Kidney (tissue), 14 donors: ENCODE measurements around the gene TECTA. TPM values are rescaled to one million over a fixed set of nuclear protein-coding genes. Genes with fewer than 3 reads are reported as not detected.

ENCODE experiments used
- DNase-seq, 5 donors: peaks; one replicate each; pipeline ENCODE4 v3.0.0-alpha.2; 2013 to 2020
- FAIRE-seq: peaks from 2 replicates; lab custom pipeline; 2012; peaks lifted over from hg19 to GRCh38; lab: Jason Lieb, UNC
- H3K27ac ChIP-seq, 2 donors: one replicate each; pipeline ENCODE4 v1.7.0; 2013; ENCODE audit warnings: low read depth in 2 of 2, low read length in 2 of 2, inconsistent platforms in 1 of 2
- H3K27me3 ChIP-seq: one replicate; pipeline ENCODE4 v1.7.1; 2013; ENCODE audit warnings: low read length, inconsistent platforms; ENCODE audit not compliant: control insufficient read depth, insufficient read depth
- H3K36me3 ChIP-seq, 3 donors: one replicate each; pipeline versions ENCODE4 v1.7.0 to v1.7.1; 2013; ENCODE audit warnings: low read length in 3 of 3, control low read depth in 1 of 3, inconsistent platforms in 1 of 3; ENCODE audit not compliant: insufficient read depth in 3 of 3, control insufficient read depth in 2 of 3
- H3K4me1 ChIP-seq, 3 donors: one replicate each; pipeline versions ENCODE4 v1.7.0 to v1.7.1; 2013; ENCODE audit warnings: low read length in 3 of 3, inconsistent platforms in 1 of 3, low read depth in 1 of 3; ENCODE audit not compliant: control insufficient read depth in 2 of 3, insufficient read depth in 2 of 3
- H3K4me3 ChIP-seq, 3 donors: one replicate each; pipeline versions ENCODE4 v1.7.0 to v1.8.1; 2013; ENCODE audit warnings: low read length in 3 of 3, control low read depth in 1 of 3, inconsistent platforms in 1 of 3
- H3K9ac ChIP-seq, 3 donors: one replicate each; pipeline versions ENCODE4 v1.7.0 to v1.7.1; 2013; ENCODE audit warnings: low read length in 3 of 3, control low read depth in 1 of 3, inconsistent platforms in 1 of 3
- H3K9me3 ChIP-seq, 3 donors: one replicate each; pipeline versions ENCODE4 v1.7.0 to v1.7.1; 2013; ENCODE audit warnings: low read length in 3 of 3, control low read depth in 1 of 3, inconsistent platforms in 1 of 3; ENCODE audit not compliant: control insufficient read depth in 2 of 3, insufficient read depth in 1 of 3
- intact Hi-C: fragments of 100-400 bp; cut with DNase I; formaldehyde crosslinking; loops from one replicate; pipeline ENCODE4 v1.11.1; 2022
- polyA plus RNA-seq: library from polyadenylated mRNA; stranded (reverse); fragments of 350-450 nt; fragmentation: Illumina TruSeq; extraction: RNeasy Lipid Tissue Mini Kit (QIAGEN cat#74804); gene quantifications from one replicate; pipeline ENCODE4 v1.2.3, GENCODE V29; 2014; ENCODE audit warnings: low read depth, low replicate concordance; ENCODE audit not compliant: insufficient read depth
- total RNA-seq: library from RNA; stranded (reverse); fragmentation: NEBNext Ultra II Directional; extraction: Animal tissue kit (Norgen Biotek cat#: 25700); gene quantifications from one replicate; pipeline ENCODE4 v1.2.1, GENCODE V29; 2021
- TF ChIP-seq, protein P1 (sequence below): IDR thresholded peaks from 3 replicates; pipeline ENCODE4 v1.5.1; 2012; ENCODE audit warnings: mild to moderate bottlenecking, moderate library complexity, borderline replicate concordance; ENCODE audit not compliant: insufficient read depth; ENCODE audit errors: extremely low read depth
- donor health status: control.
- donor health status: control.
- donor health status: control.
- donor health status: control.
- donor health status: control.
- donor health status: DM: yes; HTN: yes; CAD: no.
- donor health status: Normal renal cell carcinoma (clear cell type).

TECTA gene
- total and polyA plus RNA-seq, 2 donors from 2014 or later: 0.54 to 1.2 TPM

DNA sequence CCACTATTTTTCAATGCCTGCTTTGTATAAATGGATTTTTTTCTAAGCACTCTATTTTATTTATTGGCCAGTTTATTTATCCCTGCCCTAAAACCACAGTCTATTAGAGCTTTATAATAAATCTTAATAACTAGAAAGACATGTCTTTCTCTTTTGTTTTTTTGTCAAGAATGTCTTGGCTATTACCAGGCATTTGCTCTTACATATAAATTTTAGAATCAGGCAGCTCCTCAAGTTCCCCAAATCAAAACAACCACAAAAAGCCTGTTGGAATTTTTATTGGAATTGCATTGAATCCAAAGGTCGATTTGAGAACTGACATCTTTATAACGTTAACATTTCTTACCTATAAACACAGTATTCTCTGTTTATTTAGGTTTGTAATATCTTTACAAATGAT is 105.8 kb downstream of the TECTA start:
- FAIRE-seq: no peak

GRCh38 chr11:121207485-121208115 is 106.6 kb downstream of the TECTA start:
- no peaks in the 10 kb centered on the region for H3K4me1 ChIP-seq
- no peaks in the 10 kb centered on the region for H3K36me3 ChIP-seq
- H3K27ac ChIP-seq: no peak overlapping the region
- H3K9me3 ChIP-seq: no peaks in the 10 kb centered on the region
- DNase-seq (no peak), FAIRE-seq (peak; percentile 41)
- TF ChIP-seq, protein P1, sequence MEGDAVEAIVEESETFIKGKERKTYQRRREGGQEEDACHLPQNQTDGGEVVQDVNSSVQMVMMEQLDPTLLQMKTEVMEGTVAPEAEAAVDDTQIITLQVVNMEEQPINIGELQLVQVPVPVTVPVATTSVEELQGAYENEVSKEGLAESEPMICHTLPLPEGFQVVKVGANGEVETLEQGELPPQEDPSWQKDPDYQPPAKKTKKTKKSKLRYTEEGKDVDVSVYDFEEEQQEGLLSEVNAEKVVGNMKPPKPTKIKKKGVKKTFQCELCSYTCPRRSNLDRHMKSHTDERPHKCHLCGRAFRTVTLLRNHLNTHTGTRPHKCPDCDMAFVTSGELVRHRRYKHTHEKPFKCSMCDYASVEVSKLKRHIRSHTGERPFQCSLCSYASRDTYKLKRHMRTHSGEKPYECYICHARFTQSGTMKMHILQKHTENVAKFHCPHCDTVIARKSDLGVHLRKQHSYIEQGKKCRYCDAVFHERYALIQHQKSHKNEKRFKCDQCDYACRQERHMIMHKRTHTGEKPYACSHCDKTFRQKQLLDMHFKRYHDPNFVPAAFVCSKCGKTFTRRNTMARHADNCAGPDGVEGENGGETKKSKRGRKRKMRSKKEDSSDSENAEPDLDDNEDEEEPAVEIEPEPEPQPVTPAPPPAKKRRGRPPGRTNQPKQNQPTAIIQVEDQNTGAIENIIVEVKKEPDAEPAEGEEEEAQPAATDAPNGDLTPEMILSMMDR: no peak
- intact Hi-C loops: no loop called here
- no peak overlapping the region for H3K9ac ChIP-seq
- H3K27me3 ChIP-seq: no peaks in the 10 kb centered on the region
- H3K4me3 ChIP-seq: no peak overlapping the region

More for the DNA sequence above, 105.8 kb downstream of the TECTA start:
- no peak overlapping the region for H3K9ac ChIP-seq
- TF ChIP-seq, protein P1: no peak
- H3K9me3 ChIP-seq: no peaks in the 10 kb centered on the region
- peak in 2 of 5 donors; percentile 25 to 64 for DNase-seq
- intact Hi-C loops: no loop called here
- no peak overlapping the region for H3K27ac ChIP-seq
- no peaks in the 10 kb centered on the region for H3K36me3 ChIP-seq
- H3K4me3 ChIP-seq: no peak overlapping the region
- H3K4me1 ChIP-seq: no peaks in the 10 kb centered on the region
- no peaks in the 10 kb centered on the region for H3K27me3 ChIP-seq

GRCh38 chr11:121210445-121211080 is 109.5 kb downstream of the TECTA start:
- Histone ChIP-seq H3K27ac (no peak overlapping the region), H3K36me3 (no peaks in the 10 kb centered on the region), H3K27me3 (no peaks in the 10 kb centered on the region), H3K9me3 (no peaks in the 10 kb centered on the region), H3K4me3 (no peak overlapping the region), H3K9ac (no peak overlapping the region), H3K4me1 (no peaks in the 10 kb centered on the region)
- TF ChIP-seq, protein P1: no peak
- DNase-seq (peak in 2 of 5 donors; percentile 74 to 77), FAIRE-seq (no peak)
- intact Hi-C loops: no loop called here
